H1 (cell line): ENCODE results near the gene LRG1. TPM values are rescaled to one million over a fixed set of nuclear protein-coding genes. Genes with fewer than 3 reads are reported as not detected.

ENCODE experiments used
- BRCA1 ChIP-seq: IDR thresholded peaks from 2 replicates; pipeline ENCODE4 v1.6.1; 2012; ENCODE audit warnings: low read depth, low read length, improper control_type of control experiment
- CHD7 ChIP-seq: fragments of 300-600 bp; sonication (generic); IDR thresholded peaks from 2 replicates; pipeline ENCODE4 v1.7.1; 2012; ENCODE audit warnings: low read length, moderate library complexity, mild to moderate bottlenecking, inconsistent platforms; ENCODE audit not compliant: insufficient replicate concordance
- CTCF ChIP-seq, 3 experiments: IDR thresholded peaks; 1 replicate in 2 of 3; 2 replicates in 1 of 3; pipeline versions ENCODE4 v1.5.1 to v1.6.1; 2011; ENCODE audit warnings: low read length in 3 of 3, mild to moderate bottlenecking in 3 of 3, inconsistent platforms in 2 of 3, low read depth in 1 of 3, moderate library complexity in 1 of 3; ENCODE audit not compliant: insufficient read depth in 1 of 3; ENCODE audit errors: control extremely low read depth in 1 of 3
- GABPA ChIP-seq: IDR thresholded peaks from 2 replicates; pipeline ENCODE4 v1.6.1; 2011; ENCODE audit warnings: mild to moderate bottlenecking, low read length, moderate library complexity, borderline replicate concordance; ENCODE audit not compliant: insufficient read depth
- RNF2 ChIP-seq: fragments of 200-900, 300-1000 bp; sonication (generic); IDR thresholded peaks from 2 replicates; pipeline ENCODE4 v1.7.1; 2016; ENCODE audit warnings: borderline replicate concordance, low read depth, mild to moderate bottlenecking, antibody characterized with exemption, low read length; ENCODE audit not compliant: poor library complexity, severe bottlenecking; ENCODE audit errors: missing control alignments
- polyA plus RNA-seq, 7 experiments: library from polyadenylated mRNA; depleted of rRNA in 3 of 7; stranded (reverse) in 5 of 7; unstranded in 2 of 7; fragments of >200 nt in 5 of 7; fragments of 200-250 nt in 2 of 7; gene quantifications; 1 replicate in 5 of 7; 2 replicates in 1 of 7; 4 replicates in 1 of 7; pipeline versions ENCODE4 v1.2.1 to v1.2.3, GENCODE V29; 2011 to 2013; ENCODE audit warnings: missing spikeins in 2 of 7, mixed read lengths in 2 of 7
- total RNA-seq: library from RNA; stranded (reverse); fragmentation: NEBNext Ultra II Directional; extraction: Animal tissue kit (Norgen Biotek cat#: 25700); gene quantifications from 2 replicates; pipeline ENCODE4 v1.2.1, GENCODE V29; 2021

Gene LRG1
- total and polyA plus RNA-seq, 2 of the 8 experiments (the other 6 are each of a cell fraction or from before 2014, with no cell fraction given): 0.48 to 0.79 TPM

GRCh38 chr19:4547303-4548237 is 7.7 kb upstream of the LRG1 start (continued):
- TF ChIP-seq BRCA1: no peak
- TF ChIP-seq CHD7: no peak
- TF ChIP-seq RNF2: no peak
- TF ChIP-seq GABPA: no peak
- TF ChIP-seq CTCF (IDR thresholded peaks at IDR 0.05; ENCODE audit: control extremely low read depth in 1 of 3, insufficient read depth in 1 of 3, low read depth in 1 of 3, low read length in 3 of 3): peak; percentile 42 to 79 (median 65)
